ENCODE data around the gene NAA25.
"Not testable (repeated sequence)": the region's sequence is repeated elsewhere in the genome, so short reads cannot be mapped to it uniquely, and the experiment has no call there.

The NAA25 gene

GRCh38 chr12:112049351-112049750 is 59.2 kb downstream of the NAA25 start:
- Histone ChIP-seq H3K27me3 (no peaks in the 10 kb centered on the region), H3K9me3 (no peaks in the 10 kb centered on the region), H3K4me3 (ENCODE audit: low read depth, low read length) (no peak overlapping the region), H3K36me3 (peaks cover 91% of the 10 kb centered on the region), H3K4me1 (no peaks in the 10 kb centered on the region)
- no peak for TF ChIP-seq CTCF (IDR thresholded peaks at IDR 0.05; ENCODE audit: low read depth, low read length)
- no peak for DNase-seq

- H3K9me3 ChIP-seq: no peaks in the 10 kb centered on the region
- no peak for TF ChIP-seq CTCF (IDR thresholded peaks at IDR 0.05; ENCODE audit: low read depth, low read length)
- no peaks in the 10 kb centered on the region for H3K4me1 ChIP-seq
- no peak overlapping the region for H3K4me3 ChIP-seq (ENCODE audit: low read depth, low read length)
- no peaks in the 10 kb centered on the region for H3K27me3 ChIP-seq
- no peak for DNase-seq
- H3K36me3 ChIP-seq: peaks cover 92% of the 10 kb centered on the region
These were observed 62.6 kb downstream of the NAA25 start for GRCh38 chr12:112046003-112046402.

GRCh38 chr12:112036614-112037013 is 72.0 kb downstream of the NAA25 start:
- DNase-seq; H3K9me3 ChIP-seq; H3K4me3 ChIP-seq (ENCODE audit: low read depth, low read length); H3K4me1 ChIP-seq; H3K27me3 ChIP-seq: not testable (repeated sequence)
- peaks cover 85% of the 10 kb centered on the region for H3K36me3 ChIP-seq

GRCh38 chr12:112035219-112035785 is 73.3 kb downstream of the NAA25 start:
- no peaks in the 10 kb centered on the region; the same call in 1 of the 2 replicates for H3K4me1 ChIP-seq
- peaks cover 86% of the 10 kb centered on the region for H3K36me3 ChIP-seq
- no peak for TF ChIP-seq CTCF (IDR thresholded peaks at IDR 0.05; ENCODE audit: low read depth, low read length)
- no peak for DNase-seq
- H3K9me3 ChIP-seq: no peaks in the 10 kb centered on the region
- no peak overlapping the region for H3K4me3 ChIP-seq (ENCODE audit: low read depth, low read length)
- H3K27me3 ChIP-seq: no peaks in the 10 kb centered on the region

GRCh38 chr12:112032292-112032691 is 76.3 kb downstream of the NAA25 start:
- H3K4me3 ChIP-seq (ENCODE audit: low read depth, low read length): no peak overlapping the region
- DNase-seq: no peak
- no peaks in the 10 kb centered on the region for H3K9me3 ChIP-seq
- H3K4me1 ChIP-seq: no peaks in the 10 kb centered on the region
- H3K27me3 ChIP-seq: no peaks in the 10 kb centered on the region
- no peak for TF ChIP-seq CTCF (IDR thresholded peaks at IDR 0.05; ENCODE audit: low read depth, low read length)
- H3K36me3 ChIP-seq: peaks cover 88% of the 10 kb centered on the region

- no peak for DNase-seq
- H3K9me3 ChIP-seq: no peaks in the 10 kb centered on the region
- no peaks in the 10 kb centered on the region for H3K27me3 ChIP-seq
- H3K4me1 ChIP-seq: no peaks in the 10 kb centered on the region
- H3K4me3 ChIP-seq (ENCODE audit: low read depth, low read length): no peak overlapping the region
- H3K36me3 ChIP-seq: peaks cover 87% of the 10 kb centered on the region
- TF ChIP-seq CTCF (IDR thresholded peaks at IDR 0.05; ENCODE audit: low read depth, low read length): no peak
These were observed 77.1 kb downstream of the NAA25 start for GRCh38 chr12:112031472-112031871.

GRCh38 chr12:112029301-112029700 is 79.3 kb downstream of the NAA25 start:
- TF ChIP-seq CTCF (IDR thresholded peaks at IDR 0.05; ENCODE audit: low read depth, low read length): no peak
- H3K27me3 ChIP-seq: no peaks in the 10 kb centered on the region
- H3K36me3 ChIP-seq: peaks cover 87% of the 10 kb centered on the region
- H3K4me1 ChIP-seq: no peaks in the 10 kb centered on the region
- H3K9me3 ChIP-seq: no peaks in the 10 kb centered on the region
- H3K4me3 ChIP-seq (ENCODE audit: low read depth, low read length): no peak overlapping the region
- DNase-seq: no peak

Data from BE2C (cell line).